SK-N-SH treated with all-trans-retinoic acid at 6 μM for 48 hours (cell line): ENCODE results near the gene CYP4F11.

Experiments
- ATAC-seq: fragments of 200-7000 bp; cut with Tn5 transposase; 3 replicates; pipeline ENCODE4 v1.9.1; 2020; ENCODE audit warnings: mild to moderate bottlenecking, moderate library complexity
- ARNTL ChIP-seq: fragments of 450-650 bp; formaldehyde crosslinking; IDR thresholded peaks from 2 replicates; pipeline ENCODE4 v1.5.0; 2020; ENCODE audit warnings: low read depth, mild to moderate bottlenecking, moderate library complexity, borderline replicate concordance
- BACH2 ChIP-seq: fragments of 250-450 bp; sonication (Bioruptor Pico); IDR thresholded peaks from 2 replicates; pipeline ENCODE4 v1.9.0; 2021; ENCODE audit warnings: mild to moderate bottlenecking, borderline replicate concordance
- CSDC2 ChIP-seq: fragments of 250-450 bp; sonication (Bioruptor Pico); IDR thresholded peaks from 2 replicates; pipeline ENCODE4 v1.5.0; 2020; ENCODE audit warnings: mild to moderate bottlenecking, moderate library complexity
- ESRRG ChIP-seq: fragments of 250-450 bp; sonication (Bioruptor Pico); IDR thresholded peaks from 2 replicates; pipeline ENCODE4 v1.6.1; 2021; ENCODE audit warnings: mild to moderate bottlenecking
- GLIS3 ChIP-seq: fragments of 250-450 bp; sonication (Bioruptor Pico); IDR thresholded peaks from 2 replicates; pipeline ENCODE4 v1.5.0; 2020; ENCODE audit warnings: mild to moderate bottlenecking, moderate library complexity
- ISL1 ChIP-seq: fragments of 250-450 bp; sonication (Bioruptor Pico); IDR thresholded peaks from 2 replicates; pipeline ENCODE4 v2.1.2; 2022; ENCODE audit warnings: mild to moderate bottlenecking, moderate library complexity
- OSR1 ChIP-seq: fragments of 250-450 bp; sonication (Bioruptor Pico); IDR thresholded peaks from 2 replicates; pipeline ENCODE4 v1.8.0; 2022; ENCODE audit warnings: moderate library complexity, mild to moderate bottlenecking, inconsistent platforms
- PPARA ChIP-seq: fragments of 250-450 bp; sonication (Bioruptor Pico); IDR thresholded peaks from 2 replicates; pipeline ENCODE4 v1.5.0; 2020; ENCODE audit warnings: mild to moderate bottlenecking, borderline replicate concordance
- RARB ChIP-seq: fragments of 250-450 bp; sonication (Bioruptor Pico); IDR thresholded peaks from 2 replicates; pipeline ENCODE4 v1.8.0; 2021; ENCODE audit warnings: mild to moderate bottlenecking, moderate library complexity
- SNAI2 ChIP-seq: fragments of 250-450 bp; sonication (Bioruptor Pico); IDR thresholded peaks from 2 replicates; pipeline ENCODE4 v1.5.0; 2020; ENCODE audit warnings: mild to moderate bottlenecking, moderate library complexity
- TCF4 ChIP-seq: fragments of 250-450 bp; sonication (Bioruptor Pico); IDR thresholded peaks from 2 replicates; pipeline ENCODE4 v1.8.0; 2021; ENCODE audit warnings: mild to moderate bottlenecking, moderate library complexity, borderline replicate concordance
- TOX ChIP-seq: fragments of 250-450 bp; sonication (Bioruptor Pico); IDR thresholded peaks from 2 replicates; pipeline ENCODE4 v1.8.0; 2021; ENCODE audit warnings: mild to moderate bottlenecking, moderate library complexity, borderline replicate concordance
- ZC3H10 ChIP-seq: fragments of 250-450 bp; sonication (Bioruptor Pico); IDR thresholded peaks from 2 replicates; pipeline ENCODE4 v1.5.1; 2021; ENCODE audit warnings: mild to moderate bottlenecking, moderate library complexity
- ZFP3 ChIP-seq: fragments of 250-450 bp; sonication (Bioruptor Pico); IDR thresholded peaks from 2 replicates; pipeline ENCODE4 v1.5.0; 2020; ENCODE audit warnings: mild to moderate bottlenecking, moderate library complexity
- ZFP30 ChIP-seq: fragments of 450-650 bp; formaldehyde crosslinking; IDR thresholded peaks from 2 replicates; pipeline ENCODE4 v1.5.0; 2022; ENCODE audit warnings: mild to moderate bottlenecking, moderate library complexity
- ZNF565 ChIP-seq: fragments of 450-650 bp; formaldehyde crosslinking; conservative IDR thresholded peaks from 2 replicates; pipeline ENCODE4 v1.5.0; 2020; ENCODE audit warnings: low read depth, mild to moderate bottlenecking, moderate library complexity
- ZNF70 ChIP-seq: fragments of 450-650 bp; formaldehyde crosslinking; IDR thresholded peaks from 2 replicates; pipeline ENCODE4 v1.5.0; 2020; ENCODE audit warnings: mild to moderate bottlenecking, moderate library complexity
- ZNF8 ChIP-seq: fragments of 450-650 bp; formaldehyde crosslinking; IDR thresholded peaks from 2 replicates; pipeline ENCODE4 v1.5.0; 2020; ENCODE audit warnings: mild to moderate bottlenecking, moderate library complexity
- TF ChIP-seq, protein P1 (sequence below): fragments of 250-450 bp; sonication (Bioruptor Pico); IDR thresholded peaks from 2 replicates; pipeline ENCODE4 v1.8.0; 2020; ENCODE audit warnings: mild to moderate bottlenecking, moderate library complexity, borderline replicate concordance
- TF ChIP-seq, protein P2 (sequence below): fragments of 250-450 bp; sonication (Bioruptor Pico); IDR thresholded peaks from 2 replicates; pipeline ENCODE4 v1.5.1; 2020; ENCODE audit warnings: low read depth, mild to moderate bottlenecking, moderate library complexity
- TF ChIP-seq, protein P3 (sequence below): fragments of 250-450 bp; sonication (Bioruptor Pico); IDR thresholded peaks from 2 replicates; pipeline ENCODE4 v1.8.0; 2021; ENCODE audit warnings: low read depth, mild to moderate bottlenecking, moderate library complexity, borderline replicate concordance
- TF ChIP-seq, protein P4 (sequence below): fragments of 250-450 bp; sonication (Bioruptor Pico); IDR thresholded peaks from 2 replicates; pipeline ENCODE4 v1.5.1; 2021; ENCODE audit warnings: mild to moderate bottlenecking, moderate library complexity
- TF ChIP-seq, protein P5 (sequence below): fragments of 250-450 bp; sonication (Bioruptor Pico); IDR thresholded peaks from 2 replicates; pipeline ENCODE4 v1.5.0; 2020; ENCODE audit warnings: mild to moderate bottlenecking, moderate library complexity

The CYP4F11 gene

DNA sequence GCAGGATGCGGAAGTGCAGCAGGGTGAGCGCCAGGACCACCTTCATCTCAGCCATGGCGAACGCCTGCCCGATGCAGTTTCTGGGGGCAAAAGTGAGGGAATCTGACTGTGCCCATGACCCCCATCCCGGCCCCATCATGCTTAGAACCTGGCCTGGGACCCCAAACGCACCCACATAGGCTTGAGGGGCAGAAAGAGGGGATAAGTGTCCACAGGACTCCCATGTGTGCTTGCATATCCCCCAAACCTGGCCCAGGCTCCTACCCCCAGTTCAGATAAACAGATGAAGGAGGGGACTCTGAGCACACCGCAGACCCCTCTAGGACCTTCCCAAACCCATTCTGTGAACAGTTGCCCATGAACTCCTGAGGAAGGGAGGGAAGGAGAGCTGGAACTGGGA, 20.5 kb downstream of the CYP4F11 start (continued):
- TF ChIP-seq ARNTL (CRISPR knock-in tag), result no peak
- no peak for TF ChIP-seq TCF4 (CRISPR knock-in tag)

DNA sequence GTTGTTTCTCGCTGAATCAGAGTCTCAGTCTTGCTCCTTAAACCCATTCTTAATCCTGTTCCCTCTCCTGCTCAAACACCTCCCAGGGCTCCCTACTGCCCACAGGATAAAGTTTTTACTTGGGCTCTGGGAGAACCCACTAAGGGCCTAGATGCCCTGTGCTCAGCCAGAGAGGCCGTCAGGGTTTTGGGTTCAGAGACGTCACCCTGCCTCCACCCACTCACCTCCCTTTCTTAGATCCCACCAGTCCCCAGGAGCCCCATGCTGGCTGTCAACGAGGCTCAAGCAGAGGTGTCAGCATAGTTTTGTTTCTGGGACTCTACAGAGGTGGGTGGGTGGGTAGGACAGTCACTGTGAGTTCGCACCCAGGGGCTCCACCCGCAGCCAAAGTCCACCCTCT, 20.9 kb downstream of the CYP4F11 start:
- no peak for ATAC-seq

DNA sequence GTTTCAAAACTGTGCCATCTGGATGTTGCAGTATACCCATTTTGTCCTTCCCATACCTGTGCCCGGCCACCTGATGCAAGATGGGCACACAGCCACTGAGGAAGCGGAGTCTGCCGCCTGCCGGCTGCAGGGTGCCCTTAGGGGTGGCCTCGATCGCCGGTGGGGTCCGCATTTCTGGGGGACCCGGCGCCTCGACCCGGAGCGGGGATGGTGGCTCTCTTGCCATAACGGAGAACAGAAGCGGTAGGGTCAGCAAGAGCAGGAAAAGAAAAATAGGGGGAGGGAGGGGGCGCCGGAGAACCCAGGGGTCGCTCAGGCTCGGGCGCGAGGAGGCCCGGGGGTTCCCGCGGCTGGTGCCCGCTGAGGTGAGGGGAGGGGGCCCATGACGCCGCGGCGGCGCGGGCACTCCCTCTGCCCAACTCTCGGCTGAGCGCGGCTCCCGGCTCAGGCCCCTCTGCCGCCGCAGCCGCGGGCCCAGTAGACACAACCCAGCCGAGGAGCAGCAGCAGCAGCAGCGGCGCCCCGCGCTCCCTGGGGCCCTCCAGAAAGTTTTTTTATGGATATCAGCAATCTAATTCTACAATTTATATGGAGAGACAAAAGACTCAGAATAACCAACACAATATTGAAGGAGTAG, 22.6 kb downstream of the CYP4F11 start:
- TF ChIP-seq ZFP30 (CRISPR knock-in tag) (no peak), PPARA (CRISPR knock-in tag) (no peak), ZNF565 (CRISPR knock-in tag) (no peak), BACH2 (CRISPR knock-in tag) (no peak), ARNTL (CRISPR knock-in tag) (no peak), ZNF70 (CRISPR knock-in tag) (no peak), RARB (CRISPR knock-in tag) (no peak), TOX (CRISPR knock-in tag) (no peak), GLIS3 (no peak), ZC3H10 (CRISPR knock-in tag) (no peak), ESRRG (no peak), TCF4 (CRISPR knock-in tag) (no peak), OSR1 (CRISPR knock-in tag) (no peak), CSDC2 (no peak), SNAI2 (CRISPR knock-in tag) (no peak)
- TF ChIP-seq, protein P1, sequence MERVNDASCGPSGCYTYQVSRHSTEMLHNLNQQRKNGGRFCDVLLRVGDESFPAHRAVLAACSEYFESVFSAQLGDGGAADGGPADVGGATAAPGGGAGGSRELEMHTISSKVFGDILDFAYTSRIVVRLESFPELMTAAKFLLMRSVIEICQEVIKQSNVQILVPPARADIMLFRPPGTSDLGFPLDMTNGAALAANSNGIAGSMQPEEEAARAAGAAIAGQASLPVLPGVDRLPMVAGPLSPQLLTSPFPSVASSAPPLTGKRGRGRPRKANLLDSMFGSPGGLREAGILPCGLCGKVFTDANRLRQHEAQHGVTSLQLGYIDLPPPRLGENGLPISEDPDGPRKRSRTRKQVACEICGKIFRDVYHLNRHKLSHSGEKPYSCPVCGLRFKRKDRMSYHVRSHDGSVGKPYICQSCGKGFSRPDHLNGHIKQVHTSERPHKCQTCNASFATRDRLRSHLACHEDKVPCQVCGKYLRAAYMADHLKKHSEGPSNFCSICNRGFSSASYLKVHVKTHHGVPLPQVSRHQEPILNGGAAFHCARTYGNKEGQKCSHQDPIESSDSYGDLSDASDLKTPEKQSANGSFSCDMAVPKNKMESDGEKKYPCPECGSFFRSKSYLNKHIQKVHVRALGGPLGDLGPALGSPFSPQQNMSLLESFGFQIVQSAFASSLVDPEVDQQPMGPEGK (CRISPR knock-in tag), result no peak
- TF ChIP-seq, protein P2, sequence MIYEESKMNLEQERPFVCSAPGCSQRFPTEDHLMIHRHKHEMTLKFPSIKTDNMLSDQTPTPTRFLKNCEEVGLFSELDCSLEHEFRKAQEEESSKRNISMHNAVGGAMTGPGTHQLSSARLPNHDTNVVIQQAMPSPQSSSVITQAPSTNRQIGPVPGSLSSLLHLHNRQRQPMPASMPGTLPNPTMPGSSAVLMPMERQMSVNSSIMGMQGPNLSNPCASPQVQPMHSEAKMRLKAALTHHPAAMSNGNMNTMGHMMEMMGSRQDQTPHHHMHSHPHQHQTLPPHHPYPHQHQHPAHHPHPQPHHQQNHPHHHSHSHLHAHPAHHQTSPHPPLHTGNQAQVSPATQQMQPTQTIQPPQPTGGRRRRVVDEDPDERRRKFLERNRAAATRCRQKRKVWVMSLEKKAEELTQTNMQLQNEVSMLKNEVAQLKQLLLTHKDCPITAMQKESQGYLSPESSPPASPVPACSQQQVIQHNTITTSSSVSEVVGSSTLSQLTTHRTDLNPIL (CRISPR knock-in tag), result no peak
- TF ChIP-seq, protein P3, sequence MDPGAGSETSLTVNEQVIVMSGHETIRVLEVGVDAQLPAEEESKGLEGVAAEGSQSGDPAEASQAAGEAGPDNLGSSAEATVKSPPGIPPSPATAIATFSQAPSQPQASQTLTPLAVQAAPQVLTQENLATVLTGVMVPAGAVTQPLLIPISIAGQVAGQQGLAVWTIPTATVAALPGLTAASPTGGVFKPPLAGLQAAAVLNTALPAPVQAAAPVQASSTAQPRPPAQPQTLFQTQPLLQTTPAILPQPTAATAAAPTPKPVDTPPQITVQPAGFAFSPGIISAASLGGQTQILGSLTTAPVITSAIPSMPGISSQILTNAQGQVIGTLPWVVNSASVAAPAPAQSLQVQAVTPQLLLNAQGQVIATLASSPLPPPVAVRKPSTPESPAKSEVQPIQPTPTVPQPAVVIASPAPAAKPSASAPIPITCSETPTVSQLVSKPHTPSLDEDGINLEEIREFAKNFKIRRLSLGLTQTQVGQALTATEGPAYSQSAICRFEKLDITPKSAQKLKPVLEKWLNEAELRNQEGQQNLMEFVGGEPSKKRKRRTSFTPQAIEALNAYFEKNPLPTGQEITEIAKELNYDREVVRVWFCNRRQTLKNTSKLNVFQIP, result no peak
- TF ChIP-seq, protein P4, sequence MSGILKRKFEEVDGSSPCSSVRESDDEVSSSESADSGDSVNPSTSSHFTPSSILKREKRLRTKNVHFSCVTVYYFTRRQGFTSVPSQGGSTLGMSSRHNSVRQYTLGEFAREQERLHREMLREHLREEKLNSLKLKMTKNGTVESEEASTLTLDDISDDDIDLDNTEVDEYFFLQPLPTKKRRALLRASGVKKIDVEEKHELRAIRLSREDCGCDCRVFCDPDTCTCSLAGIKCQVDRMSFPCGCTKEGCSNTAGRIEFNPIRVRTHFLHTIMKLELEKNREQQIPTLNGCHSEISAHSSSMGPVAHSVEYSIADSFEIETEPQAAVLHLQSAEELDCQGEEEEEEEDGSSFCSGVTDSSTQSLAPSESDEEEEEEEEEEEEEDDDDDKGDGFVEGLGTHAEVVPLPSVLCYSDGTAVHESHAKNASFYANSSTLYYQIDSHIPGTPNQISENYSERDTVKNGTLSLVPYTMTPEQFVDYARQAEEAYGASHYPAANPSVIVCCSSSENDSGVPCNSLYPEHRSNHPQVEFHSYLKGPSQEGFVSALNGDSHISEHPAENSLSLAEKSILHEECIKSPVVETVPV (CRISPR knock-in tag), result no peak
- no peak for ATAC-seq

More for the DNA sequence above, 20.9 kb downstream of the CYP4F11 start:
- no peak for TF ChIP-seq BACH2 (CRISPR knock-in tag)
- TF ChIP-seq, protein P2 (CRISPR knock-in tag), result no peak
- no peak for TF ChIP-seq ZNF8 (CRISPR knock-in tag)
- no peak for TF ChIP-seq PPARA (CRISPR knock-in tag)
- TF ChIP-seq ZC3H10 (CRISPR knock-in tag), result no peak
- no peak for TF ChIP-seq TCF4 (CRISPR knock-in tag)
- TF ChIP-seq, protein P5, sequence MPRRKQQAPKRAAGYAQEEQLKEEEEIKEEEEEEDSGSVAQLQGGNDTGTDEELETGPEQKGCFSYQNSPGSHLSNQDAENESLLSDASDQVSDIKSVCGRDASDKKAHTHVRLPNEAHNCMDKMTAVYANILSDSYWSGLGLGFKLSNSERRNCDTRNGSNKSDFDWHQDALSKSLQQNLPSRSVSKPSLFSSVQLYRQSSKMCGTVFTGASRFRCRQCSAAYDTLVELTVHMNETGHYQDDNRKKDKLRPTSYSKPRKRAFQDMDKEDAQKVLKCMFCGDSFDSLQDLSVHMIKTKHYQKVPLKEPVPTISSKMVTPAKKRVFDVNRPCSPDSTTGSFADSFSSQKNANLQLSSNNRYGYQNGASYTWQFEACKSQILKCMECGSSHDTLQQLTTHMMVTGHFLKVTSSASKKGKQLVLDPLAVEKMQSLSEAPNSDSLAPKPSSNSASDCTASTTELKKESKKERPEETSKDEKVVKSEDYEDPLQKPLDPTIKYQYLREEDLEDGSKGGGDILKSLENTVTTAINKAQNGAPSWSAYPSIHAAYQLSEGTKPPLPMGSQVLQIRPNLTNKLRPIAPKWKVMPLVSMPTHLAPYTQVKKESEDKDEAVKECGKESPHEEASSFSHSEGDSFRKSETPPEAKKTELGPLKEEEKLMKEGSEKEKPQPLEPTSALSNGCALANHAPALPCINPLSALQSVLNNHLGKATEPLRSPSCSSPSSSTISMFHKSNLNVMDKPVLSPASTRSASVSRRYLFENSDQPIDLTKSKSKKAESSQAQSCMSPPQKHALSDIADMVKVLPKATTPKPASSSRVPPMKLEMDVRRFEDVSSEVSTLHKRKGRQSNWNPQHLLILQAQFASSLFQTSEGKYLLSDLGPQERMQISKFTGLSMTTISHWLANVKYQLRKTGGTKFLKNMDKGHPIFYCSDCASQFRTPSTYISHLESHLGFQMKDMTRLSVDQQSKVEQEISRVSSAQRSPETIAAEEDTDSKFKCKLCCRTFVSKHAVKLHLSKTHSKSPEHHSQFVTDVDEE (CRISPR knock-in tag), result no peak
- TF ChIP-seq, protein P1 (CRISPR knock-in tag), result no peak
- TF ChIP-seq ISL1 (CRISPR knock-in tag), result no peak
- TF ChIP-seq ZFP3 (CRISPR knock-in tag), result no peak
